IPS DF 19.7 (cell line): ENCODE results near the gene ANKFY1.

Source experiments
- DNase-seq: peaks from one replicate; pipeline ENCODE4 v3.0.0-alpha.2; 2013; ENCODE audit warnings: low read depth, low spot score

ANKFY1 gene

DNA sequence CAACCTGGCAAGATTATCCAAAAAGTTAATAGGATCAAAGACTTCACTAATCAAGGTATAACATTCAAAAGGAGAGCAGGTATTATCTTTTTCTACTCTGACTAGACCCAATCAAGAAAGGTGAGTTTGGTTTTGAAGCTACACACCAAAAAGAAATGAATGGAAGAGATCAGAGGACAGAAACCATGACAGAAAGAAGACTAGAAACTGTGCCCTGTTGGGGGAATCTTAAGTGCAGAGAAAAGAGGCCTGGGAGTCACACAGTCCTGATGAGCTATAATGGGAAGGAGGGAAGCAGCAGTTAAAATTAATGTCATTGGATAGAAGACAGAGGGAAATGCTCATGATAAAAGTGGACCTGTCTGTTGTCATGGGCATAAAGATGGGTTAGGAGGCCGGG lies 138.2 kb downstream of the ANKFY1 start:
- DNase-seq, result no peak

DNA sequence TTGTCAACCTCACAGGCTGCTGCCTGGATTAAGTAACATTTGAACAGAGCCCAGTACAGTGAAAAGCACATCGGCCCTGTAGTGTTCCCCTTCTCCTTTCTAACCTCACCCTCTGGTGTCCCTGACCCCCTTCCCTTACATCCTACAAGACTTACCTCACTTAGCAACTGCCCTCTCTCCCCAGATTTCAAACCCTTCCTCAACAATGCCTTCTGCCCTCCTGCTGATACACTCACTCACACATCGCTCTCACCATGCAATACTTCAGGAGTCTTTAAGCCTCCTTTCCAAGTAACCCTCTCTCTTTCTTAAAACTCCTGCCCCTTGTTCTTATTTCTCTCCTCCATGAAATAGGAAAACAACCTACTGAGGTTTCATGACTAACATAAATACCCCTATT lies 138.8 kb downstream of the ANKFY1 start:
- no peak for DNase-seq

DNA sequence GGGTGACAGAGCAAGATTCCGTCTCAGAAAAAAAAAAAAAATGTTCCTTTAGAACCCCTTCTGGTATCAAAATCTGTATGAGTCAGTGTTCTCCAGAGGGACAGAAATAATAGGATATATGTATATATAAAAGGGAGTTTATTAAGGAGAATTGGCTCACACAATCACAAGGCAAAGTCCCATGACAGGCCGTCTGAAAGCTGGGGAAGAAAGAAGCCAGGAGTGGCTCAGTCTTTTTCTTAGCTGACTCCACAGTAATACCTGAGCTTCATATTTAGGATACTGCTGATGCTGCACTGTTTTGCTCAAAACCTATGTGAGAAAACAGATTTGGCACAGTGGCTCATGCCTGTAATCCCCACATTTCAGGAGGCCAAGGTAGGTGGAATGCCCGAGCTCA lies 143.4 kb downstream of the ANKFY1 start:
- DNase-seq, result no peak

DNA sequence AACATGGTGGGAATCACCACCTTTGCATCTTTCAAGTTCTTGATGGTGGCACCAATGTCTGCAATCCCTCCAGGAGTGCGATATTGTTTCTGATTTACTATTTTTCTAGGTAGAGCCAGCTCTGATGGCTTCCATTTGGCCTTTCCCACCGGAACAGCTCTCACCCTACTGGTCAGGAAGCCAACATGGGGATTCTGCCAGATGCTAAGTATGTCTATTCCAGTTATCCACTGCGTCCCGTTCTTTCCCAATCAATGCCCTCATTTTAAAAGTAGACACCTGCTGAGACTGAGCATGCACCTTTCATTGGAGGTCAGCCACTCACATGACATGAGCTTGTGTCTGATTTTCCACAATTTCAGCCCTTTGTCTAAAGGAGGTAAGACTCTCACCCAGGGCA lies 144.5 kb downstream of the ANKFY1 start:
- DNase-seq, result no peak

DNA sequence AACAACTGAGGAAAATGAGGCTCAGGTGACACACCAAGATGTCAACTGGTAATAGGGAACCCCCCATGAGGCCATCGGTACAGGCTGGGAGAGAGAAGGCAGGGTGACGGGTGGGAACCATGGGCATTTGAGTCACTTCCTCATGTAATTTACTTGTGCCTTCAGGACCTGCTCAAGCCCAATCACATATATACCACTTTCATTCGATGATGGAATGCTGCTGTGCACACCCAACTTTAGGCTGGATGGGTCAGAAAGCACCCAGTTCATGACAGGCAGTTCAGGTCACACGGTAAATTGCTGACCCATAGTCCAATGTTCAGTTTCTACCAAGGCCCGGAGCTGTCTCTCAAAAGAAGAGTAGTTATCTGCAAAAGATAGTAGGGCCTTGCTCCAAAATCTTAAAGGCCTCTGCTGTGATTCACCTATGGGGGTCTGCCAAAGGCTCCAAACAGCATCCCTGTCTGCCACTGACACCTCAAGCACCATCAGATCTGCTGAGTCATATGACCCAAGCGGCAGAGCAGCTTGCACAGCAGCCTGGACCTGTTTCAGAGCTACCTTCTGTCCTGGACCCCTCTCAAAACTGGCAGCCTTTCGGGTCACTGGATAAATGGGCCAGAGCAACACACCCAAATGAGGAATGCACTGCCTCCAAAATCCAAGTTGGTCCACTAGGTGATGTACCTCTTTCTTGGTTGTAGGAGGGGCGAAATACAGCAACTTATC lies 145.6 kb downstream of the ANKFY1 start:
- DNase-seq, result no peak

DNA sequence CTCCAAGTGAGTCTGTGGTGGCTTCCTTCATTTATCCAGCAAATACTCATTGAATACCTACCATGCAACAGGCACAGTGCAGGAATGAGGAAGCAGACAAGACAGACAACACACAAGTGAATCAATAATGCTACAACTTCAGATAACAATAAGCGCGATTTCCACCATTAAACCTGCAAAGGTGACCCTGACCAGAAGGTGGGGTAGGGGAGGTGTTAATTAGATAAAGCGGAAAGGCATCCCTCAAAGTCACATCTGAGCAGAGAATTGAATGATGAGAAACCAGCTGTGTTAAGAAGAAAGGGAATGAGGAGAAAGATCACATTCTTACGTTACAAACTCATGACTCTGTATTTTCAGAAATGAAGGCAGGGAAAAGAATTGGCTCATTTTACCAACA lies 147.3 kb downstream of the ANKFY1 start:
- peak; percentile 3 for DNase-seq
